PC-9 (cell line): Measurements from ENCODE around the gene MLANA.

Source experiments
- CTCF ChIP-seq: fragments of 200-600 bp; sonication (generic); conservative IDR thresholded peaks from 2 replicates; pipeline ENCODE4 v1.6.1; 2017; ENCODE audit warnings: mixed run types, antibody characterized with exemption, mild to moderate bottlenecking, moderate library complexity
- EZH2 ChIP-seq: fragments of 200-600 bp; sonication (generic); IDR thresholded peaks from 2 replicates; pipeline ENCODE4 v1.8.0; 2017; ENCODE audit warnings: antibody characterized with exemption, low read depth

- no peak for TF ChIP-seq CTCF
- TF ChIP-seq EZH2 = no peak
Measured at GRCh38 chr9:5902377-5902776, 11.7 kb downstream of the MLANA start.
